ENCODE results near the gene DYTN. TPM values are rescaled to one million over a fixed set of nuclear protein-coding genes. Genes with fewer than 3 reads are reported as not detected.
"Not testable (repeated sequence)": the region's sequence is repeated elsewhere in the genome, so short reads cannot be mapped to it uniquely, and the experiment has no call there.

Gene DYTN
- total RNA-seq, 4 donors from 2014 or later, result not detected

DNA sequence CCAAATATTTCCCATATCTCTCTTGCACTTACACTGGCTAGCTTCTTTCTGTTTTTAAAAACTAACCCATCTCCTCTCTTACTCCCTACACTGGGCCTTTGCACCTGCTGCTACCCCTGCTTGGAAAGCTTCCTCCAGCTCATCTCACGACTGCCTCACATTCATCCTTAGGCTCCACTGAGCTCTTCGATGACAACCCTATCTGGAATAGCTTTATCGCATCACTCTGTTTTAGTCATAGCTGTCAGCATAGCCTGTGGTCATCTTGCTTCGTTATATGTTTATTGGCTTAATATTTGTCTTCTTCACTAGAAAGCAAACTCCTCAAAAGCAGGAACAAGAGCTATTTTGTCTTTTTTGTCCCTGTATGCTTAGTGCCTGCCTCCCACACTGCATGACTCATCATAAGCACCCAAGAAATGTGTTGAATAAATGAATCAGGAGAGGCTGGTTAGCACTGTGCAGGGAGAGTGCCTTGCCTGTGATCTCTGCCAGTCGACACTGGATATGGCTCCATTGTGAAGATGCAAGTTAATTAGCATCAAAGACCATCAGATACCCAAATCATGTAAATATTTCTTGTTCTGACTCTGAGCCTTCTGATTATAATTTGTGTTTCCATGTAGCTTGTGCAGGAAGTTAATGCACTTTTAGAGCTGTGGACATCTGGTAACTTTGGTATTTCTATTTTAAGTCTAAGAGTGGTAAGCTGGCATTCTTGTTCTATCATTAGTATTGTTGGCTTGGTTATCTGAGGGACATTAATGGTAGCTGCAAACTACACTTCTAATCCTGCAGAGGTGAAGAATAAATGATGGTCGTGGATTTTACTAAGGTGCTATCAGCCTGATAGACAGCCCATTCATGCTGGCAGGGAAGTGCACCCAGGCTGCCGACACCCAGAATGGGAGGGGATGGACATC lies 10.3 kb upstream of the DYTN start:
- no peak for DNase-seq (ENCODE audit: low spot score in 2 of 2)
- TF ChIP-seq, protein P1, sequence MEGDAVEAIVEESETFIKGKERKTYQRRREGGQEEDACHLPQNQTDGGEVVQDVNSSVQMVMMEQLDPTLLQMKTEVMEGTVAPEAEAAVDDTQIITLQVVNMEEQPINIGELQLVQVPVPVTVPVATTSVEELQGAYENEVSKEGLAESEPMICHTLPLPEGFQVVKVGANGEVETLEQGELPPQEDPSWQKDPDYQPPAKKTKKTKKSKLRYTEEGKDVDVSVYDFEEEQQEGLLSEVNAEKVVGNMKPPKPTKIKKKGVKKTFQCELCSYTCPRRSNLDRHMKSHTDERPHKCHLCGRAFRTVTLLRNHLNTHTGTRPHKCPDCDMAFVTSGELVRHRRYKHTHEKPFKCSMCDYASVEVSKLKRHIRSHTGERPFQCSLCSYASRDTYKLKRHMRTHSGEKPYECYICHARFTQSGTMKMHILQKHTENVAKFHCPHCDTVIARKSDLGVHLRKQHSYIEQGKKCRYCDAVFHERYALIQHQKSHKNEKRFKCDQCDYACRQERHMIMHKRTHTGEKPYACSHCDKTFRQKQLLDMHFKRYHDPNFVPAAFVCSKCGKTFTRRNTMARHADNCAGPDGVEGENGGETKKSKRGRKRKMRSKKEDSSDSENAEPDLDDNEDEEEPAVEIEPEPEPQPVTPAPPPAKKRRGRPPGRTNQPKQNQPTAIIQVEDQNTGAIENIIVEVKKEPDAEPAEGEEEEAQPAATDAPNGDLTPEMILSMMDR (IDR thresholded peaks at IDR 0.05), result no peak
- TF ChIP-seq POLR2A (IDR thresholded peaks at IDR 0.05), result no peak
- intact Hi-C loops (cut with DNase I; ENCODE audit: low total_unique reads), result no loop called here
- no peak overlapping the region for H3K4me3 ChIP-seq (ENCODE audit: low read depth, poor library complexity, severe bottlenecking)
- 78 to 79% methylated on average over 7 of the region's 7 CpGs for WGBS, 2 donors

DNA sequence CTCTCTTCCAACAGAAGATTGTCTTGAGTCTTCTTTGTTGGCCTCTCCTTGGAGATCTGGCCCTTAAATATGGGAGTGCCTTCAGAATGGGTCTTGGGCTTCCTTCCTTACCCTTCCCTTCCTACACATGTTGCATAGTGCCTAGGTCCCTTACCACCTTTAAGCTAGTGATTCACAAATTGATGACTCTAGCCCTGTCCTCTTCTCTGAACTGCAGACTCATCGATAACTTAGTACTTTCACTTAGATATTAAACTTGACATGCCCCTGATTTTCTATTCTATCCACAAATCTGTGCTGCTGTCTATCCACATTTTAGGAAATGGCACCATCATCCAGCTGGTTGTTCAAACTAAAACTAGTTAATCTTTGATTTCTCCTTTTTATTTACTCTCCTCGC lies 9.1 kb upstream of the DYTN start:
- H3K4me3 ChIP-seq (ENCODE audit: low read depth, poor library complexity, severe bottlenecking), result no peak overlapping the region
- WGBS, 2 donors, result 93 to 96% methylated on average over 2 of the region's 2 CpGs
- intact Hi-C loops (cut with DNase I; ENCODE audit: low total_unique reads), result no loop called here
- TF ChIP-seq POLR2A (IDR thresholded peaks at IDR 0.05), result no peak
- TF ChIP-seq, protein P1 (IDR thresholded peaks at IDR 0.05), result no peak
- no peak for DNase-seq (ENCODE audit: low spot score in 2 of 2)

DNA sequence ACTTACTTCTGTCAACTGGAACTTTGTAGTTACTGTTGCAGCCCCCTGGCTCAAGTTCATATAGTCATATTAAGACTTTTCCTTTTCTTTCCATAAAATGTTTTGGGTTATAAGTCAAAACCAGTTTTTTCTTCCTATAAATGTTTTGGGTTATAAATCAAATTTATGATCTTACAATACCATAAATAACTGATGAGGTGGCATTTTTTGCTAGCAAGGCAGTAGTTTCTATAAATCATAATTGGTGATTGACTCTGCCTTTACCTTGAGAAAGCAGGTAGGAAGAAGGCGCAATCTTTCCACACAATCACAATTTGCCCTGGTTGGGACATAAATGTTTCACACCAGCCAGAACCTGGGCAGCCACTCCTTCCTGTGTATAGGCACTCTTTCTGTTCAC lies 5.1 kb upstream of the DYTN start:
- WGBS, 2 donors, result 58 to 73% methylated on average over 1 of the region's 1 CpG
- H3K4me3 ChIP-seq (ENCODE audit: low read depth, poor library complexity, severe bottlenecking), result no peak overlapping the region
- intact Hi-C loops (cut with DNase I; ENCODE audit: low total_unique reads), result no loop called here
- no peak for DNase-seq (ENCODE audit: low spot score in 2 of 2)
- TF ChIP-seq POLR2A (IDR thresholded peaks at IDR 0.05), result no peak
- TF ChIP-seq, protein P1 (IDR thresholded peaks at IDR 0.05), result no peak

GRCh38 chr2:206721256-206721920 lies 3.2 kb upstream of the DYTN start:
- no peak for DNase-seq (ENCODE audit: low spot score in 2 of 2)
- intact Hi-C loops (cut with DNase I; ENCODE audit: low total_unique reads), result no loop called here
- TF ChIP-seq, protein P1 (IDR thresholded peaks at IDR 0.05), result no peak
- TF ChIP-seq POLR2A (IDR thresholded peaks at IDR 0.05), result no peak
- H3K4me3 ChIP-seq (ENCODE audit: low read depth, poor library complexity, severe bottlenecking), result no peak overlapping the region
- WGBS, 2 donors, result 75 to 81% methylated on average over 4 of the region's 4 CpGs

- DNase-seq (ENCODE audit: low spot score in 2 of 2), result no peak
- H3K4me3 ChIP-seq (ENCODE audit: low read depth, poor library complexity, severe bottlenecking), result no peak overlapping the region
- no peak for TF ChIP-seq POLR2A (IDR thresholded peaks at IDR 0.05)
- TF ChIP-seq, protein P1 (IDR thresholded peaks at IDR 0.05), result no peak
- intact Hi-C loops (cut with DNase I; ENCODE audit: low total_unique reads), result no loop called here
- 64 to 69% methylated on average over 3 of the region's 3 CpGs for WGBS, 2 donors
Measured at GRCh38 chr2:206716623-206717022, 1.6 kb downstream of the DYTN start.

GRCh38 chr2:206715183-206715582 lies 3.0 kb downstream of the DYTN start:
- WGBS, 2 donors, result 49% methylated on average over 3 to 4 of the region's 4 CpGs
- H3K4me3 ChIP-seq (ENCODE audit: low read depth, poor library complexity, severe bottlenecking); intact Hi-C loops (cut with DNase I; ENCODE audit: low total_unique reads); DNase-seq (ENCODE audit: low spot score in 2 of 2): not testable (repeated sequence)

Data from lower leg skin (tissue), 4 donors.